ENCODE data around the gene NCOA3.
A peak's percentile ranks its signal among the peaks of the same experiment; 100 is the strongest.

The NCOA3 gene

GRCh38 chr20:47461120-47461685 lies 40.5 kb upstream of the NCOA3 start:
- TF ChIP-seq TCF12 (IDR thresholded peaks at IDR 0.05; ENCODE audit: low read depth) (no peak), EP300 (IDR thresholded peaks at IDR 0.05; ENCODE audit: borderline replicate concordance) (no peak), TAF1 (IDR thresholded peaks at IDR 0.05; ENCODE audit: low read depth) (no peak), ZBTB7A (IDR thresholded peaks at IDR 0.05; ENCODE audit: low read depth) (no peak), EGR1 (IDR thresholded peaks at IDR 0.05) (no peak), CEBPB (IDR thresholded peaks at IDR 0.05) (no peak), FOXM1 (IDR thresholded peaks at IDR 0.05; ENCODE audit: borderline replicate concordance, low read depth) (no peak), USF1 (IDR thresholded peaks at IDR 0.05) (no peak)

- TF ChIP-seq, protein P1, sequence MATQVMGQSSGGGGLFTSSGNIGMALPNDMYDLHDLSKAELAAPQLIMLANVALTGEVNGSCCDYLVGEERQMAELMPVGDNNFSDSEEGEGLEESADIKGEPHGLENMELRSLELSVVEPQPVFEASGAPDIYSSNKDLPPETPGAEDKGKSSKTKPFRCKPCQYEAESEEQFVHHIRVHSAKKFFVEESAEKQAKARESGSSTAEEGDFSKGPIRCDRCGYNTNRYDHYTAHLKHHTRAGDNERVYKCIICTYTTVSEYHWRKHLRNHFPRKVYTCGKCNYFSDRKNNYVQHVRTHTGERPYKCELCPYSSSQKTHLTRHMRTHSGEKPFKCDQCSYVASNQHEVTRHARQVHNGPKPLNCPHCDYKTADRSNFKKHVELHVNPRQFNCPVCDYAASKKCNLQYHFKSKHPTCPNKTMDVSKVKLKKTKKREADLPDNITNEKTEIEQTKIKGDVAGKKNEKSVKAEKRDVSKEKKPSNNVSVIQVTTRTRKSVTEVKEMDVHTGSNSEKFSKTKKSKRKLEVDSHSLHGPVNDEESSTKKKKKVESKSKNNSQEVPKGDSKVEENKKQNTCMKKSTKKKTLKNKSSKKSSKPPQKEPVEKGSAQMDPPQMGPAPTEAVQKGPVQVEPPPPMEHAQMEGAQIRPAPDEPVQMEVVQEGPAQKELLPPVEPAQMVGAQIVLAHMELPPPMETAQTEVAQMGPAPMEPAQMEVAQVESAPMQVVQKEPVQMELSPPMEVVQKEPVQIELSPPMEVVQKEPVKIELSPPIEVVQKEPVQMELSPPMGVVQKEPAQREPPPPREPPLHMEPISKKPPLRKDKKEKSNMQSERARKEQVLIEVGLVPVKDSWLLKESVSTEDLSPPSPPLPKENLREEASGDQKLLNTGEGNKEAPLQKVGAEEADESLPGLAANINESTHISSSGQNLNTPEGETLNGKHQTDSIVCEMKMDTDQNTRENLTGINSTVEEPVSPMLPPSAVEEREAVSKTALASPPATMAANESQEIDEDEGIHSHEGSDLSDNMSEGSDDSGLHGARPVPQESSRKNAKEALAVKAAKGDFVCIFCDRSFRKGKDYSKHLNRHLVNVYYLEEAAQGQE (IDR thresholded peaks at IDR 0.05; ENCODE audit: low read depth) = no peak
- no peak for TF ChIP-seq CREB1 (IDR thresholded peaks at IDR 0.05; ENCODE audit: low read depth)
- TF ChIP-seq TCF12 (IDR thresholded peaks at IDR 0.05; ENCODE audit: low read depth) = no peak
These were observed 37.1 kb upstream of the NCOA3 start for GRCh38 chr20:47464380-47465101.

DNA sequence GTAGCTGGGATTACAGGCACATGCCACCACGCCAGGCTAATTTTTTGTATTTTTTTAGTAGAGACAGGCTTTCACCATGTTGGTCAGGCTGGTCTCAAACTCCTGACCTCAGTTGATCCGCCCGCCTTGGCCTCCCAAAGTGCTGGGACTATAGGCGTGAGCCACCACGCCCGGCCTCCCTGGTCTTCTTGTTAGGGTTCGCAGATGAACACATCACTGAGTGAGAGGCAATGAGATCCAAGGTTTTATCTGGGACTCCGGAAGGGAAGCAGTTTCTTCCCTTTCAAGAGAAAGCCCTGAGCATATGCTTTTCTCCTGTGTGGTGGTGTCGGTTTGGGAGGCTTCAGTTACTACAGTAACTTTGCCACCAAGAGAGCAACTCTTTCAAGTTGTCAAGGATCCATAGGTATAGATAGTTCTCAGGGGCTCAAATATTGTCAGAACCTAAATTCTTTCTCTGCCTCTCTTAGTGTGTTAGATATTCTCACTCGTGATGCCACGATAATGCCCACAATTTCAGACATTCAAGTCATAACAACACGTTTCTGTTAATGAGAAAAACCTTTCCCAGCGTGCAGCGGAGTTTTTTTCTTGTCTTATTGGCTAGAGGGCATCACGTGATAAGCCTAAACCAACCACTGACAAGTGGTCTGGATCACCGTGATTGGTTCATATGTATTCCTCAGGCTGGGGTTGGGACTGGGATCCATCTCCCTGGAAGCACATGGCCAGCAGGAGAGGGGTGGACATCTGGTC lies 36.2 kb upstream of the NCOA3 start:
- TF ChIP-seq EP300 (IDR thresholded peaks at IDR 0.05; ENCODE audit: borderline replicate concordance) (no peak), ZBTB7A (IDR thresholded peaks at IDR 0.05; ENCODE audit: low read depth) (no peak), FOXM1 (IDR thresholded peaks at IDR 0.05; ENCODE audit: borderline replicate concordance, low read depth) (no peak), YY1 (IDR thresholded peaks at IDR 0.05; ENCODE audit: low read depth) (no peak), RAD21 (IDR thresholded peaks at IDR 0.05; ENCODE audit: low read depth) (no peak), EGR1 (IDR thresholded peaks at IDR 0.05) (no peak), NFIC (IDR thresholded peaks at IDR 0.05) (no peak), TAF1 (IDR thresholded peaks at IDR 0.05; ENCODE audit: low read depth) (no peak), TCF12 (IDR thresholded peaks at IDR 0.05; ENCODE audit: low read depth) (no peak), USF1 (IDR thresholded peaks at IDR 0.05) (no peak), CEBPB (IDR thresholded peaks at IDR 0.05) (no peak), CREB1 (IDR thresholded peaks at IDR 0.05; ENCODE audit: low read depth) (no peak)
- TF ChIP-seq, protein P1 (IDR thresholded peaks at IDR 0.05; ENCODE audit: low read depth) = no peak
- TF ChIP-seq, protein P2, sequence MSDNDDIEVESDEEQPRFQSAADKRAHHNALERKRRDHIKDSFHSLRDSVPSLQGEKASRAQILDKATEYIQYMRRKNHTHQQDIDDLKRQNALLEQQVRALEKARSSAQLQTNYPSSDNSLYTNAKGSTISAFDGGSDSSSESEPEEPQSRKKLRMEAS (IDR thresholded peaks at IDR 0.05) = no peak

DNA sequence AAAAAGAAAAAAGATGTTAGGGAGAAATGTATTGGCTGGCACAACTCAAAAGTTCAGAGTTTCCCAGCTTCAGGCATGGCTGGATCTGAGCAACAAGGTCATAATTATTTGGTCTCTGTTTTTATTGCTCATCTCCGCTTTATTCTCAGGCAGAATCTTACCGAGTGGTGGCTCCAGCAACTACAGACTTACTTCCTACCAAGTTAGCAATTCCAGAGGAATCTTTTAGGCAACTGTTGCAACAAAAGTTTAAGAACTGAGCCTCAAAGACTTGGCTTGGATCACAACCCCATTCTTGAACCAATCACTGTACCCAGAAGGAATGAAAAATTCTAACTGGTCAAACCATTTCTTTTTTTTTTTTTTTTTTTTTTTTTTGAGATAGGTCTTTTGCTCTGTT lies 35.5 kb upstream of the NCOA3 start:
- TF ChIP-seq ZBTB7A (IDR thresholded peaks at IDR 0.05; ENCODE audit: low read depth) = no peak
- TF ChIP-seq, protein P2 (IDR thresholded peaks at IDR 0.05) = no peak
- no peak for TF ChIP-seq CREB1 (IDR thresholded peaks at IDR 0.05; ENCODE audit: low read depth)
- no peak for TF ChIP-seq RAD21 (IDR thresholded peaks at IDR 0.05; ENCODE audit: low read depth)
- TF ChIP-seq EGR1 (IDR thresholded peaks at IDR 0.05) = no peak
- no peak for TF ChIP-seq TAF1 (IDR thresholded peaks at IDR 0.05; ENCODE audit: low read depth)
- TF ChIP-seq CEBPB (IDR thresholded peaks at IDR 0.05) = no peak
- no peak for TF ChIP-seq TEAD4 (IDR thresholded peaks at IDR 0.05)

DNA sequence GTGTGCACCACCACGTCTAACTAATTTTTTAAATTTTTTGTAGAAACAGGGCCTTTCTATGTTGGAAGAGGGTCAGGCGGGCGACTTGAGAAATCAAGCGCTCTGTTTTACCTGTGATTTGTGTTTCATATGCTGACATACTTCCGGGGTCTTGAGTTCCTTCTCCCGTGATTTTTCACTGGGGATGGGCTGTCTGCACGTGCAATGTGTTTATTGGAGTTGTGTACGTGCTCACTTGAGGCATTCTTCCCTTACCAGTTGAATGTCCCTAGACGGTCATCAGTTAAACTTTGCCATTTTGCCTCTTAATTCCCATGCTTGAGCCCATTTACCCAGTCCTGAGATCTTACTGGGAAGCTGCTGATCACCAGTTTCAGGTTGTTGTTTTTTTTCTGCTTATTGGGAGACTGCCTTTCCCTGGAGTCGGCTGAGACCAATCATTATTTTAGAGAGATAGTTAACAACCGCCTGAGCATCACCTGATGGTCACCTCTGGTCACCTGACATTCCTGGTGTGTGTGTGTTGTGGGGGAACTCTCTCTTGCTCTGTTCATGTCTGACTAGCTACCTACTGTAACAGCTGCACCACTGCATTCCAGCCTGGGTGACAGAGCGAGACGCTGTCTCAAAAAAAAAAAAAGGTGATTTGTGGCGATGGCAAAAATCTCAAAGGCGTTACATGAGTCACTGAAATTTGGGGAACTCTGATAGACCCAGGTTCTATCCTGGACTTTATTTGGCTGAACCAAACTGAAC lies 34.8 kb upstream of the NCOA3 start:
- TF ChIP-seq EGR1 (IDR thresholded peaks at IDR 0.05) (no peak), TEAD4 (IDR thresholded peaks at IDR 0.05) (peak; percentile 73), FOXM1 (IDR thresholded peaks at IDR 0.05; ENCODE audit: borderline replicate concordance, low read depth) (no peak), NFIC (IDR thresholded peaks at IDR 0.05) (no peak), CREB1 (IDR thresholded peaks at IDR 0.05; ENCODE audit: low read depth) (no peak), YY1 (IDR thresholded peaks at IDR 0.05; ENCODE audit: low read depth) (no peak), RAD21 (IDR thresholded peaks at IDR 0.05; ENCODE audit: low read depth) (0 out of 2 replicates have a peak, but pooled peaks have one; percentile 2), USF1 (IDR thresholded peaks at IDR 0.05) (peak; percentile 76), ZBTB7A (IDR thresholded peaks at IDR 0.05; ENCODE audit: low read depth) (no peak), TCF12 (IDR thresholded peaks at IDR 0.05; ENCODE audit: low read depth) (no peak), TAF1 (IDR thresholded peaks at IDR 0.05; ENCODE audit: low read depth) (no peak), CEBPB (IDR thresholded peaks at IDR 0.05) (no peak), EP300 (IDR thresholded peaks at IDR 0.05; ENCODE audit: borderline replicate concordance) (no peak; the same call in 1 of the 2 replicates)
- TF ChIP-seq, protein P1 (IDR thresholded peaks at IDR 0.05; ENCODE audit: low read depth) = no peak
- TF ChIP-seq, protein P2 (IDR thresholded peaks at IDR 0.05) = 0 out of 2 replicates have a peak, but pooled peaks have one; percentile 13

All from Ishikawa (cell line).